NOMO-1 treated with dmso at 0.1 percent for 144 hours (cell line): ENCODE results near the gene C1QC.

ENCODE experiments used
- DNase-seq: peaks from one replicate; lab custom pipeline; 2025; ENCODE audit not compliant: unreplicated experiment; lab: John Stamatoyannopoulos, UW

C1QC gene

GRCh38 chr1:22676916-22677583 lies 33.6 kb downstream of the C1QC start:
- no peak for DNase-seq

GRCh38 chr1:22677931-22678896 lies 34.8 kb downstream of the C1QC start:
- no peak for DNase-seq

GRCh38 chr1:22680726-22681125 lies 37.3 kb downstream of the C1QC start:
- no peak for DNase-seq

GRCh38 chr1:22681556-22682276 lies 38.3 kb downstream of the C1QC start:
- no peak for DNase-seq

GRCh38 chr1:22683547-22683946 lies 40.1 kb downstream of the C1QC start:
- DNase-seq: no peak

GRCh38 chr1:22685591-22686059 lies 42.2 kb downstream of the C1QC start:
- DNase-seq: no peak

GRCh38 chr1:22687191-22687590 lies 43.8 kb downstream of the C1QC start:
- DNase-seq: no peak

- no peak for DNase-seq
Measured at GRCh38 chr1:22688466-22688865, 45.0 kb downstream of the C1QC start.

- DNase-seq: no peak
Measured at GRCh38 chr1:22689505-22689904, 46.1 kb downstream of the C1QC start.

GRCh38 chr1:22691031-22691753 lies 47.8 kb downstream of the C1QC start:
- no peak for DNase-seq

- DNase-seq: no peak
Measured at GRCh38 chr1:22694172-22694571, 50.7 kb downstream of the C1QC start.

GRCh38 chr1:22696610-22697009 lies 53.2 kb downstream of the C1QC start:
- DNase-seq: no peak
